Measurements from ENCODE around the gene RANBP3. TPM values are rescaled to one million over a fixed set of nuclear protein-coding genes. Genes with fewer than 3 reads are reported as not detected.
A peak's percentile ranks its signal among the peaks of the same experiment; 100 is the strongest.

RANBP3 gene
- total and polyA plus RNA-seq, 2 experiments from 2014 or later: 41.8 to 50.0 TPM

DNA sequence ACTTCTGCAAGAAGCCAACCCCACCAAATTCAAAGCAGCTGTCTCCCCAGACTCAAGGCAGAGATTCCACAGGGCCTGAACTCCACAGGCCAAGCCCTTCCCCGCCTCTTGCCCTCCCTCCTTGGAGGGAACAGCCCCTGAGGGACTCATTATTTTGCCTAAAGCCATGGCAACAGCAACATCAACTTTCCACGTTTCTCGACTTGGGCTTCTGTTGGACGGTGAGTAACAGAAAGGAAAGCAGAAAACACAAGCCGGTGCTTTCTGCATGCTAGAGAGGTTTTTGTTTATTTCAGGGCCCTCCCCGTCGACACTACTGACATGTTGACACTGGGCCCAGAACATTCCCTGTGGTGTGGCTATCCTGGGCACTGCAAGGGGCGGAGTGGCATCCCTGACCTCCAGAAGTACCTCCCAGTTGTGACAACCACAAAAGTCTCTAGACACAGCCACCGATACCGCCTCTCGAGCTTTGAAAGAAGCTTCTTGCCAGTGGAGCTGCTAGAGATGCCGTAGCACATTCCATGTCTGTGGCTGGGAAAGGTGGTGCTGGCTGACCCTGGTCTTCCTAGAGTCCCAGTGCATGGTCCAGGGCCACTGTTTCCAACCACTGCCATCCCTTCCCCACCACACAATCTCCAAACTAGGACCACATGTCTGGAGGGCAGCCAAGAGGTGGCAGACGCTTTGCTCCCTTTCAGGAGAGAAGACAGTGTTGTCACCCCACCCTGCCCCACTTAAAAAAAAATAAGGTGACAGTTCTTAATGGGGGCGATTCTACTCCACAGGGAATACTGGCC lies 51.1 kb downstream of the RANBP3 start:
- Histone ChIP-seq H3F3A (ENCODE audit: insufficient read depth) (peaks cover 29% of the 10 kb centered on the region), H3K9me3 (ENCODE audit: low read depth) (no peaks in the 10 kb centered on the region), H3K27me3 (replicated peaks; ENCODE audit: insufficient read depth) (no peaks in the 10 kb centered on the region), H3K4me3 (no peak overlapping the region), H3K79me2 (ENCODE audit: insufficient read depth) (no peaks in the 10 kb centered on the region), H3K4me2 (ENCODE audit: unreplicated experiment) (peak overlapping the region; percentile 55), H2AFZ (no peak overlapping the region), H4K20me1 (ENCODE audit: insufficient read depth) (no peaks in the 10 kb centered on the region), H3K36me3 (ENCODE audit: low read depth) (peaks cover 50% of the 10 kb centered on the region), H3K27ac (peak overlapping the region; percentile 89), H3K9me2 (ENCODE audit: insufficient read depth) (no peaks in the 10 kb centered on the region), H3K4me1 (ENCODE audit: insufficient read depth) (peaks cover 16% of the 10 kb centered on the region), H3K9ac (peak overlapping the region; percentile 71)
- TF ChIP-seq EZH2phosphoT487 (IDR thresholded peaks at IDR 0.05; ENCODE audit: insufficient read depth, low read depth): no peak
- no peak for TF ChIP-seq EZH2 (IDR thresholded peaks at IDR 0.05; ENCODE audit: insufficient read depth, poor library complexity, severe bottlenecking)
- 23 to 25% methylated on average over 14 of the region's 14 CpGs for WGBS, 2 experiments (ENCODE audit: low coverage in 1 of 2, low lambda C conversion rate in 2 of 2, missing lambda C conversion rate in 2 of 2)
- peak; percentile 94 for DNase-seq
- in situ Hi-C loops (cut with MboI): no loop called here

DNA sequence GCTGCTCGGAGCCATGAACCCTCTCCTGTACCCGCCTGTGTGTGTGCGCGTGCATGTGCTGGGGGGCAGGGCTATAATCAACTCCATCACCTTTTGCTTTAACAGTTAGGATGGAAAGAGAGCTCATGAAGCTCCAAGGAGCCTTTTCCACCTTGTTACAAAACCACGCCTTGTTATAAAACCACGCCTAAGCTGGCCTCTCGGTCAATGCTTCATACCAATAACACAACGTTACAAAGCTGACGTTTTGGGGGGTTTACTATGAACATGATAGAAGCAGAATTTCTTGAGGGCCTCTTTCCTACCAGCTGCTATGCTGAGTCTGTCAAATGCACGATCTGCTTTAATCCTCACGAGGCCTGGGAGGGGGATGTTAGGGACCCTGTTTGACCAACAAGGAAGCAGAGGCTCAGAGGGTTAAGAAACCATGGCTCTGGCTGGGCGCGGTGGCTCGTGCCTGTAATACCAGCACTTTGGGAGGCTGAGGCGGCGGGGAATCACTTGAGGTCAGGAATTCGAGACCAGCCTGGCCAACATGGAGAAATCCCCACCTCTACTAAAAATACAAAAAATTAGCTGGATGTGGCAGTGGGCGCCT lies 52.0 kb downstream of the RANBP3 start:
- Histone ChIP-seq H4K20me1 (ENCODE audit: insufficient read depth) (no peaks in the 10 kb centered on the region), H3F3A (ENCODE audit: insufficient read depth) (peaks cover 29% of the 10 kb centered on the region), H3K27ac (peak overlapping the region; percentile 89), H3K36me3 (ENCODE audit: low read depth) (peaks cover 51% of the 10 kb centered on the region), H3K9me3 (ENCODE audit: low read depth) (no peaks in the 10 kb centered on the region), H3K9ac (peak overlapping the region; percentile 71), H3K9me2 (ENCODE audit: insufficient read depth) (no peaks in the 10 kb centered on the region), H3K4me3 (no peak overlapping the region), H3K27me3 (replicated peaks; ENCODE audit: insufficient read depth) (no peaks in the 10 kb centered on the region), H3K79me2 (ENCODE audit: insufficient read depth) (no peaks in the 10 kb centered on the region), H2AFZ (no peak overlapping the region), H3K4me1 (ENCODE audit: insufficient read depth) (peaks cover 16% of the 10 kb centered on the region), H3K4me2 (ENCODE audit: unreplicated experiment) (no peak overlapping the region)
- in situ Hi-C loops (cut with MboI): no loop called here
- TF ChIP-seq EZH2 (IDR thresholded peaks at IDR 0.05; ENCODE audit: insufficient read depth, poor library complexity, severe bottlenecking): no peak
- no peak for TF ChIP-seq EZH2phosphoT487 (IDR thresholded peaks at IDR 0.05; ENCODE audit: insufficient read depth, low read depth)
- WGBS, 2 experiments (ENCODE audit: low coverage in 1 of 2, low lambda C conversion rate in 2 of 2, missing lambda C conversion rate in 2 of 2): 72 to 75% methylated on average over 18 of the region's 18 CpGs
- no peak for DNase-seq

DNA sequence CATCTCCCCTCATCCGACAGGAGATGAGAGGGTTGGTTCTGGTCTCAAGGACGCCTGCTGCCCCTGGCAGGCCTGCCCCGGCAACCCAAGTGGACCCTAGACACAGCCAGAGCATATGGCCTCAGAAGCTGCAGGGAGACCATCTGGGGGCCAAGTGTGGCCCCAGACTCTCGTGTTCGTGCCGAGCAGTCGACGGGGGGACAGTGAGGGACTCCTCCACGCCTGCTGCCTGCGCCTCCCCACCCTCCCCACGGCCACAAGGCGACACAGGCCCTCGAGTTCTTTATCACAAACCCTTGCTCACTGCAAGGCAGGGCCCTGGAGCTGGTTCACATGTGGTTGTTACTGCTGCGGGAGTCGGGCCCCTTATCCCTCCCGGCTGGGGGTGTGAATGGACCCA lies 54.6 kb downstream of the RANBP3 start:
- Histone ChIP-seq H3K4me1 (ENCODE audit: insufficient read depth) (peaks cover 16% of the 10 kb centered on the region), H3K9ac (no peak overlapping the region), H4K20me1 (ENCODE audit: insufficient read depth) (no peaks in the 10 kb centered on the region), H3K27ac (no peak overlapping the region), H3K36me3 (ENCODE audit: low read depth) (peaks cover 37% of the 10 kb centered on the region), H3K9me3 (ENCODE audit: low read depth) (no peaks in the 10 kb centered on the region), H3K4me2 (ENCODE audit: unreplicated experiment) (no peak overlapping the region), H3K9me2 (ENCODE audit: insufficient read depth) (no peaks in the 10 kb centered on the region), H3K4me3 (no peak overlapping the region), H3F3A (ENCODE audit: insufficient read depth) (peaks cover 22% of the 10 kb centered on the region), H3K79me2 (ENCODE audit: insufficient read depth) (no peaks in the 10 kb centered on the region), H2AFZ (no peak overlapping the region), H3K27me3 (replicated peaks; ENCODE audit: insufficient read depth) (no peaks in the 10 kb centered on the region)
- TF ChIP-seq EZH2 (IDR thresholded peaks at IDR 0.05; ENCODE audit: insufficient read depth, poor library complexity, severe bottlenecking): no peak
- TF ChIP-seq EZH2phosphoT487 (IDR thresholded peaks at IDR 0.05; ENCODE audit: insufficient read depth, low read depth): no peak
- in situ Hi-C loops (cut with MboI): no loop called here
- 91% methylated on average over 15 to 16 of the region's 16 CpGs for WGBS, 2 experiments (ENCODE audit: low coverage in 1 of 2, low lambda C conversion rate in 2 of 2, missing lambda C conversion rate in 2 of 2)
- DNase-seq: no peak

DNA sequence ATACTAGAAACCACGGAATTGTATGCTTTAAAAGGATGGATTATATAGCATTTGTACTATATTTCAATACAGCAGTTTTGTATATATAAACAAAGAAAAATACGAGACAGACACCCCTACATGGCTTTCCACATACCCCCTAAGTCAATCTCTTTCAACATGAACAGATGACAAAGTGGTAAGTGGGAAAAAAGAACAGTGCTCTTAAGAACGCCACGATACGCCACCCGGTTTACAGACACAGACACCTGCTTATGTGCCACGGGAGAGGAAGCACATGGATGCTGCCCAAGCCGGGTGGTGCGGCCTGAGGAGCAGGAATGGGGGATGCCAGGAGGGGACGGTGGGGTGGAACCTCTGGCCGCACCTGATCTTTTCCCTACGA lies 55.8 kb downstream of the RANBP3 start:
- in situ Hi-C loops (cut with MboI): no loop called here
- TF ChIP-seq EZH2 (IDR thresholded peaks at IDR 0.05; ENCODE audit: insufficient read depth, poor library complexity, severe bottlenecking): no peak
- TF ChIP-seq EZH2phosphoT487 (IDR thresholded peaks at IDR 0.05; ENCODE audit: insufficient read depth, low read depth): no peak
- Histone ChIP-seq H2AFZ (no peak overlapping the region), H4K20me1 (ENCODE audit: insufficient read depth) (no peaks in the 10 kb centered on the region), H3K27me3 (replicated peaks; ENCODE audit: insufficient read depth) (no peaks in the 10 kb centered on the region), H3K9ac (no peak overlapping the region), H3K4me1 (ENCODE audit: insufficient read depth) (peaks cover 11% of the 10 kb centered on the region), H3K9me2 (ENCODE audit: insufficient read depth) (no peaks in the 10 kb centered on the region), H3K4me3 (no peak overlapping the region), H3K9me3 (ENCODE audit: low read depth) (no peaks in the 10 kb centered on the region), H3K4me2 (ENCODE audit: unreplicated experiment) (no peak overlapping the region), H3K79me2 (ENCODE audit: insufficient read depth) (no peaks in the 10 kb centered on the region), H3K36me3 (ENCODE audit: low read depth) (peaks cover 27% of the 10 kb centered on the region; the same call in 1 of the 2 replicates), H3F3A (ENCODE audit: insufficient read depth) (peaks cover 10% of the 10 kb centered on the region), H3K27ac (no peak overlapping the region)
- 93 to 94% methylated on average over 12 of the region's 12 CpGs for WGBS, 2 experiments (ENCODE audit: low coverage in 1 of 2, low lambda C conversion rate in 2 of 2, missing lambda C conversion rate in 2 of 2)
- no peak for DNase-seq
